ENCODE results near the gene HOXD12. TPM values are rescaled to one million over a fixed set of nuclear protein-coding genes. Genes with fewer than 3 reads are reported as not detected.

HOXD12 gene
- polyA plus RNA-seq, 3 donors: not detected

DNA sequence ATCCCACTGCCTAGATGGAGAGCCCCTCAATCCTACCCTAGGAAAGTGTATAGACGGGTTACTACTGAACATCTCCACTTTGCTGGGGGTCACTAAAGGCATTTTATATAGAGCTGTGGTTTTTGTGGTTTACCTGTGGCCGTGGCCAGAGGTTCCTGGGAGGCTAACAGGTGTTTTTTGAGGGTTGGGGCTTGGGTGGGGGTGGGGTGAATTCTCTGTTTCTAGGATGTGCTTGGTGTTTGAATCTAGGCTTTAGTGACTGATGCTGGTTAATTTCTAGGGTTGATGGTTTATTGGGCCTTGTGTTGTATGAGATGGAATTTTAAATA lies 37.6 kb downstream of the HOXD12 start:
- WGBS, 3 donors: 10 to 19% (median 12%) methylated on average over 2 of the region's 2 CpGs
- H3K27ac ChIP-seq (ENCODE audit: low read depth, low read length): no peak overlapping the region

DNA sequence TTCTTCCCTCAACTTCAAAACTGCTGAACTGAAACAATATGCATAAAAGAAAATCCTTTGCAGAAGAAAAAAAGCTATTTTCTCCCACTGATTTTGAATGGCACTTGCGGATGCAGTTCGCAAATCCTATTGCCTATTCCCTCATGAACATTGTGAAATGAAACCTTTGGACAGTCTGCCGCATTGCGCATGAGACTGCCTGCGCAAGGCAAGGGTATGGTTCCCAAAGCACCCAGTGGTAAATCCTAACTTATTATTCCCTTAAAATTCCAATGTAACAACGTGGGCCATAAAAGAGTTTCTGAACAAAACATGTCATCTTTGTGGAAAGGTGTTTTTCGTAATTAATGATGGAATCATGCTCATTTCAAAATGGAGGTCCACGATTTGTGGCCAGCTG lies 38.3 kb downstream of the HOXD12 start:
- 35 to 44% (median 39%) methylated on average over 8 of the region's 8 CpGs for WGBS, 3 donors

DNA sequence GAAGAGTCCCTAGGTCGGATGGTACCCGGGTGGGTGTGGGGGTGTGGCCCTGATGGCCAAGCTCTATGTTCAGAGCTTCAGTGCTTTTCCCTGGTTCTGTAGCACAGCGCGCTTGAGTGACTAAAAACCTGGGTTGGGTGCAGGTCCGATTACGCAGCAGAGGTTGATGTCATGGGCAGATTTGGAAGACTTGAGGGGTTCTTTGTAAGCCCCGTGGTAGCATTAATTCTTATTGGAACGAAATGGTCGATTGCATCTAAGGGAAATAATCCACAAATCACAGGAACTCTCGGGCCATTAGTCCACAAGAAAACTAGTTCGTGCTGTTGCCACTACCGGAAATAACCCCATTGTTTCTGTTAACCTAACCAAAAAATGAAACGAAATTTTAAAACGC lies 38.9 kb downstream of the HOXD12 start:
- 14 to 28% (median 17%) methylated on average over 14 of the region's 14 CpGs for WGBS, 3 donors
- no peak overlapping the region for H3K27ac ChIP-seq (ENCODE audit: low read depth, low read length)

More for the DNA sequence above, 38.3 kb downstream of the HOXD12 start:
- H3K27ac ChIP-seq (ENCODE audit: low read depth, low read length): no peak overlapping the region

DNA sequence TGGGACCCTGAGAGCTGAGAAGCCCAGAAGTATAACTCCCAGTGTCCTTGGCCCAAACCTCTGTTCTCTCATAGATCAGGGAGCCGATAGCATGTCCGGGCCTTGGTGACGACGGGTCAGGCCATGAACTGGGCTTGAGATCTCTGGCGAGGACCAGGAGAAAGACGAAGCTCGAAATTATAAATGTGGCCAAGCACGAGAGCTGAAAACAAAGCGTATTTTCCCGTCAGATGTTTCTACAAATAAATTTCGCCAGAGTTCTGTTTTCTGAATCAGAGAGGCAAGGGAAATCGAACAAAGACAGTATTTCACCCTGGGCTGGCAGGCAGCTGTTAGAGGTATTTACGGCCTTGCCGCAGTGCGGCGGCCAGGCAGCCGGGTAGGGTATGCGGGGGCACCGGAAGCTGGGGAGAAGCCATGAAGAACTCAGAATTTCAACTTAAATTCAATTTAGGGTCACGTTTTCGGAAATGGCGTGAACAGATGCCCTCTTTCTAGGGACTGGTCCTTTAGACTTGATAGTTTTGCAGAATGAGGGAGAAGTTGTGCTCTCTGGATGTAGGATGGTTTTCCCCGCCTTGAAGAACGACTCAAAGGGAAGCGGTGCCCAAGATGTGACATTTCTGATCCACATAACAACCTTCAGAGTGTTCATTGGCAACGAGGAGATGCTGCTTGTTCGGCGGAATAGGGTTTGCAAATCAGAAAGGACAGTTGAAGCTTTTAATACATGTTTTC lies 39.5 kb downstream of the HOXD12 start:
- 11 to 33% (median 19%) methylated on average over 28 of the region's 28 CpGs for WGBS, 3 donors
- H3K27ac ChIP-seq (ENCODE audit: low read depth, low read length): no peak overlapping the region

DNA sequence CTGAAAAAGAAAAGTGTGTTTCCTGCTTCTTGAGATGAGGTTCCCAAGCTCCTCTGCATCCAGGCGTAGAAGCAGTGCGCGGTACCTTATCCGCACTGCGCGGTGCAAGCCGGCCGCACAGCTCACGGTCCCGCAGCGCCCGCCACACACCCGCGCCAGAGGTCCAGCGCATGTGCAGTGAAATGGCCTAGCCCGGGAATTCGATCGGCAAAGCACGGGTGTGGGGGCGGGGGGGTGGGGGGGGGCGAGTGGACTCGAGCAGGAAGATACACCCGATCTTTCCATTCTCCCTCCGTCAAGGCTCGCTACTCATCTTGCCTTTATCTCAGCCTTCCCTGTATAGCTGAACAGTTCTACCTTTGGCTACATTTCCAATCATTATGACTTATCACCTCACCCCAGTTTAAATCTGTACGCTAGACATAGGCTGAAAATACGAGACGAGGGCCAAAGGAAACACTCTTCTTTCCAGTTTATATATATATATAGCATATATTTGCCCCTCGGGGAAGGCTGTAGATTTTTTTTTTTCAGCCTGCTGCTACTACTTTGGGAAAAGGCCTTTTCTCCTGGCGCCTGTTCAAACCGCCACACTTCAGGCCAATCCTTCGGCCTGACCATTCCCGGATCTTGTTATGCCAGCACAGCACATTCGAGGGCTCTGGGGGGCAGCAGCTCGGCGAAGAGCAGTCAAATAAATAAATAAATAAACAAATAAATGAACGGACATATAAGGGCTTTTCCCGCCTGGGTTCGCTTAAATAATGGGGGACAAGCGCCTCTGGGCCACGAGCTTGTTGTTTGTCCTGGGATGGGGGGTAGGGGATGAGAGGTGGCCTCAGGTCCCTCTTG lies 40.3 kb downstream of the HOXD12 start:
- 17 to 24% (median 17%) methylated on average over 41 of the region's 41 CpGs for WGBS, 3 donors
- no peak overlapping the region for H3K27ac ChIP-seq (ENCODE audit: low read depth, low read length)

DNA sequence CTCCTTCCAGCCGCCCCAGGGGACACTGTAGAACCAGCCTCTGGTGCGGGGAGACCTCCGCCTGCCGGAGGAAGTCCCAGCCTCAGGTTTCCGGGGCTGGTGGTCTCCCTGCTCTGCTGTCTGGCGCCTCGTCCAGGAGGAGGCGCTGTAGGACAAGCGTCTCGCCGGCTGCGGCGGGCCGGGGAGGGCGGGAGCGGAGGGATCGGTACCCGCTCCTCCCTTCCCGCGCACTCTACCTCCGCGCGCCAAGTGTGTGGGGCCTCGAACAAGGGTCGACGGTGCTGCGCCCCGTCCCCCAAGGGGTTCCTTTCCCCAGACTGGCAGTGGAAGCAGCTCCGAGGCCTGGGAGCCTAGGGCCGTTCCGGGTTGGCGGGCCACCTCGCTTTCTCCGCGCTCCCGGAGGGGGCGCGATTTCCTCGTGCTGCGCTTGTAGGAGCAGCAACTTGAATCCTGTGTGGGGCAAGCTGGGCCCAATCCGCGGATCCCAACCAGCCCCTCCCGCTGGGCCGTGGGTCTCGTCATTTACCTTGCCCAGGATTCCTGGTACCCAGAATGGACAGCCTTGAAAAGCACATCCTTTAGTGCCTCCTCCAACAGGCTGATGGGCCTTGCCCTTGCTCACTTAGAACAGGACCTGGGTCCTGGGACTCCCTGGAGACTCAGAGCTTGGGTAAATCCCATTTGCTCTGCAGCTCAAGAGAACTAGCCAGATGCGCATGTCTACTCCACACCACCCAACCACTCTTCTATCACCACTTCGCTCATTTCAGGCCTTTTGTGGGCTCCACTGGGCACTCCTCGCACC lies 41.1 kb downstream of the HOXD12 start:
- WGBS, 3 donors: 7 to 8% (median 7%) methylated on average over 40 to 48 of the region's 48 CpGs

DNA sequence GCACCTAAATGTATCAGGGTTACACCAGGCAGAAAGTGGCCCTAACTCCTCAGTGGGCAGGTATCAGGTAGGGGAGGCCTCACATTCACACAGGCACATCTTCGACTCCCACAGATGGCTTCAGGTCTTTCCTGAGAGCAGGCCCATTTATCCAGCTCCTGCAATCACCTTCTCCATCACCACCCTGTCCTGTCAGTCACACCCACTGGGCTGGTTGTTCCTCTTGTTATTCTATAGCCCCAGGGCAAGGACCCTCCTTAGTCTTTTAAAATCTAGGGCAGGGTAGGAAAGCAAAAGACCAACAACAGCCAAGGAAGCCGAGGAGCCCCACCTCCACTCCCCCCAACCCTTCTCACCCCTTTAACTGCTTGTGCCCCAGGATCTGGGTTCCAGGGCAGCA lies 42.7 kb downstream of the HOXD12 start:
- H3K27ac ChIP-seq (ENCODE audit: low read depth, low read length): no peak overlapping the region
- 81 to 89% (median 88%) methylated on average over 2 of the region's 2 CpGs for WGBS, 3 donors

More for the DNA sequence above, 41.1 kb downstream of the HOXD12 start:
- H3K27ac ChIP-seq (ENCODE audit: low read depth, low read length): no peak overlapping the region

DNA sequence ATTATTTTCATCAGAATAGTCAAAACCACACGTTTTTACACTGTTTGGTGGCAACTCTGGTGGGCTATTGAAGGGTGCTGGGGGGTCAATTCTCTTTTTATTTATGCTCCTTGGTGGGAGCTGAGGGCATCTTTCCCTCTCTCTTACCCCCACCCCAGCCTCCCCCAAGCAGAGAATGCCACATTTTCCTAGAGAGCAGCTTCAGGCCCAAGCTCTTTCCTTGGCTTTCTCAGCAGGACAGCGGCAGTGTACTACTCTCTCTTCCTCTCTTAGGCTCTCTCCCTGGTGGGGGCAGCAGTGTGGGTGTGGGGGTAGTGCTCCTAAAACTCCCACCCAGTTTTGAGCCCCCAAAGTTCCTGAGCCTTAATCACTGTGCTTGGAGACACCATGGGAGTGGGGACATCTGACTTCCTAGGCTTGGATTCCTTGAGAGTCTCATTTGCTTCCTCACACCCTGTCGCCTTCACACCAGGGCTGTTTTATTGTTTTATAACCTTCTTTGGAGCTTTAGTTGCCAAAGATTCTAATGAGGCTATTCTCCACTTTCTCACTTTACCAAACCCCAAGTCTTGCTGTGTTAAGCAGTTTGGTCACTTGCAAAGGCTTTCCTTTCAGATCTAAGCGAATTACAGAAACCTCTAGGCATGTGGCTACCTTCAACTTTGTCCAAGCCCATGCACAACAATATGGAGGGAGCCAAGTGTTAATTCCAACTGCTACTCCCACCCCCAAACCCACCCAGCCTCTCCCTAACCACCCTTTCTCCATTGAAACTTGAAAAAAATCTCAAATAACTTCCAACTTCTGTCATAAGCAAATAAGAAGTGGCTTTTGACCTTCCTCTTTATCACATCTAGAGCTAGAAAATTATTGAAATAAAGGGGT lies 45.7 kb downstream of the HOXD12 start:
- WGBS, 3 donors: 34 to 70% (median 70%) methylated on average over 4 of the region's 4 CpGs
- H3K27ac ChIP-seq (ENCODE audit: low read depth, low read length): no peak overlapping the region

DNA sequence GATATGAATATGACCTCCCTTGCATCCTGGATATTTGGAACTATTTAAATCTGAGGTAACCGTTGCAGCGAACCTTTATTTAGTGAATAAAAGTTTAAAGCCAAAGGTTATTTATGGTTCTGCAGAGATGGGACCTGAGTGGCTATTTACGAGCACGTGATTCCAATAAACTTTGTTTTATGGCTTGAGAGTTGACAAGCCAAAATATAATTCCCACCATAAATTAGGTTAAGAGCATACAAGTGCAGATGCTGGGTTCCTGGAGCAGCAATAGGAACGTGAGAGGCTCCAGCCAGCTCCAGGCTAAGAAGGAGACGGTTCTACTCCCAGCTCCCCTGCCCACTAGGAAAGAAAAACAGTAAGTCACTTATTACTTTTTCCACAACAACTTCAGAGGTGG lies 46.5 kb downstream of the HOXD12 start:
- no peak overlapping the region for H3K27ac ChIP-seq (ENCODE audit: low read depth, low read length)
- WGBS, 3 donors: 29 to 37% (median 36%) methylated on average over 6 of the region's 6 CpGs

DNA sequence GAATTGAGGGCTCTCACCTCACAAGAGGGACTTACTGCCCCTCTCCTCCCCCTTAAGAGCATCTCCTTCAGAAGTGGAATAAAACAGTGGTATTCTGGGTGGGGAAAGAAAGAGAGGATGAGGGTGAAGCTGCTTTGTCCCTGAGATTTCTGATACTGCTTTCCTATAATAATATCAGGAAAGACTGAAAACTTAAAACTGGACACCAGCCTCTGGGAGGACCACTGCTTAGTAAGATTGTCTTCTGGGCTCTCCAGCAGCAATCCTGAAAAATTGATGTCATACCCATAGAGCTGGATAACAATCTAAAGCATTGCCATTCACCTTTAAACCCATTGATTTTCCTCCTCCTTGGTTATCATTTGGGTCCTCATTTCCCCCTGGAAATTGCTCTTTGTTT lies 47.0 kb downstream of the HOXD12 start:
- H3K27ac ChIP-seq (ENCODE audit: low read depth, low read length): no peak overlapping the region

DNA sequence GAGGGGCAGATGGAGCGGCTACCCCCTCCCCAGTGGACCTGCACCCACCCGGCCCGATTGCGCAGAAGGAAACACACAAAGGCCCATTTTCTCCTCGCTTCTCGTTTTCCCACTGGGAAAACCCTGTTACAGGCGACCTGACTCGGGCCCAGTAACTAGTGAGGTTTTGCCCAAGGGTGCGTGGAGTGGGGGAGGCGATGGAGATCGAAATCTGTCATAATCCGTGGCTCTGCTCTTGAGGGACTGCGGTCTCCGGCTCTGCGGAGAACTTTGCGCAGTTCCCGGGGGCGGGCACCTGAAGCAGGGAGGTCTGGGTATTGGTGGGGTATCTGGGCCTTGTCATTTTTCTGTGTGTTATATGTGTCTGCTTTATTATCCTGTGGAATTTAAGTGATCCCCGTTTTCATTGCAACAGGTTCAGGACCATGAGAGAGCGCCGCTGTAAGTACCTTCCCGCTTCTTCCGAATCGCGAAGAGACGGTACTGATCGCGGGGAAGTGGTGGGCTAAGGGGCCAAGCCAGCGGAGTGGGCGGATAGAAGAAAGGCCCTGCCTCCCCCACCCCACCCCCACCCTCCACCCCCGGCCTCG lies 47.7 kb downstream of the HOXD12 start:
- 17 to 60% (median 31%) methylated on average over 31 to 32 of the region's 32 CpGs for WGBS, 3 donors
- H3K27ac ChIP-seq (ENCODE audit: low read depth, low read length): no peak overlapping the region

DNA sequence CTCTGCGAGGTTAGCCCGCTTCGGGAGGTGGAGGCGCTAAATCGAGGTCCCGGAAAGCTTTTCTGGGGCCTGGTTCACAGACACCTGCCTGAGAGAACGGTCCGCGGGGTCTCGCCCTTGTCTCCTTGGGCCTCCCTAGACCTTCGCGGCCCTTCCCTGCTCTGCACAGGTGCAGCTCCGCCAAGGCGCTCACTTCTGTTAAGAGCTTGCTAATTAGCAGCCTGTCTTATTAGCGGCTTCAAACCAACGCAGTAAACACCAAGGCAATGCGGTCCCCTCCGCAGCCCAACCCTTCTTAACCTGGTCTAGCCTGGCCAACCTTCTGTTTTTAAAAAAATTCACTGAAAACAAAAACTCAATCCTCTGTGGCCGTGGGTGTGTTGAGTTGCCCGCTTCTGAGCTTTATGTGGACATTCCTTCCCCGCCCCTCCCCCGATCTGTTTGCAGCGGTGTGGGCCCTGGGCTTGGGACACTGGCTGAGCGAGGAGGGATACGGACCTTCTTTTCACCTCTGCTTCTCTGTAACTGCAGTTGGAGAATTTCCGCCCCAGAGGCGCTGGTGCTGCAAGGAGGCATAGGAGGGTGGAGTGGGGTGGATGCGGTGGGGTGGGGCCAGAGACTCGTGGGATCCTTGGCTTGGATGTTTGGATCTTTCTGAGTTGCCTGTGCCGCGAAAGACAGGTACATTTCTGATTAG lies 48.4 kb downstream of the HOXD12 start:
- no peak overlapping the region for H3K27ac ChIP-seq (ENCODE audit: low read depth, low read length)
- WGBS, 3 donors: 16 to 47% (median 30%) methylated on average over 30 to 31 of the region's 31 CpGs

DNA sequence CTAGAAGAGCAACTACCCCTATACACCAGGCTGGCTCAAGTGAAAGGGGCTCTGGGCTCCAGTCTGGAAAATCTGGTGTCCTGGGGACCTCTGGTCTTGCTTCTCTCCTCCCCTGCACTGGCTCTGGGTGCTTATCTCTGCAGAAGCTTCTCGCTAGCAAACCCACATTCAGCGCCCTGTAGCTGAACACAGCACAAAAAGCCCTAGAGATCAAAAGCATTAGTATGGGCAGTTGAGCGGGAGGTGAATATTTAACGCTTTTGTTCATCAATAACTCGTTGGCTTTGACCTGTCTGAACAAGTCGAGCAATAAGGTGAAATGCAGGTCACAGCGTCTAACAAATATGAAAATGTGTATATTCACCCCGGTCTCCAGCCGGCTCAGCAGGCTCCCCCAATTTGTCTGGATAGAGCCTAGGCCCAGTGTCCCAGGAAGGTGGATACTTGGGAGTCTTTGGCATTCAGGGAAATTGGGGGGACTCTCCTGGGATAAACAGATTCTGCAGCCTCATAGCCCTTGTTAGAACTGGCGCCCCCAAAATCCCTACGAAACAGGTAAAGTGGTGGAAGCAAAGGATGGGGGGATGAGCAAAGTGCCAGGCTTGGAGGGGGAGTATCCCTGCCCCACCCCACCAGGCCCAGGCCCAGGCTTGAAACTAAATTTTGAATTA lies 49.3 kb downstream of the HOXD12 start:
- 20 to 67% (median 47%) methylated on average over 11 of the region's 11 CpGs for WGBS, 3 donors

DNA sequence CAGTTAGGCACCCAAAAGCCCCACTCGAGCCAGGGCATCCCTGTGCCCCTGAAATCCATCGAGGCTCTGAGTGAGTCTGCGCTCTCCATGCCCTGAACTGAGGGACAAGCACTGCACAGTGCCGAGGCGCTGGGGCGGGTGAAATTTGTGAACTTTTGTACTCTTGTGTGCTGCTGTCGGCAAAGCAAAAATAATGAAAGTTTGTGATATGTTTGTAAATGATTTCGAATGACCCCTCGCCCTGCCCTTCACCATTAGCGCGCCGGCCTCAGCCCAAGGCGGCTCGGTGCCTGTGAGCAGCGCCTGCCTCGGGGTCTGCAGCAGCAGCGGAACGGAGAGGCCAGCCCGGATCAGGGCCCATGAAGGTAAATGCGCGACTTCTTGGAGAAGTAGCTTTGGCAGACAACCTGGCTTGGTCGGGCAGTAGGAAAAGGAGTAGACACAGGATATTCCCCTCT lies 49.9 kb downstream of the HOXD12 start:
- H3K27ac ChIP-seq (ENCODE audit: low read depth, low read length): no peak overlapping the region
- WGBS, 3 donors: 19 to 56% (median 39%) methylated on average over 22 of the region's 22 CpGs

More for the DNA sequence above, 49.3 kb downstream of the HOXD12 start:
- H3K27ac ChIP-seq (ENCODE audit: low read depth, low read length): no peak overlapping the region

DNA sequence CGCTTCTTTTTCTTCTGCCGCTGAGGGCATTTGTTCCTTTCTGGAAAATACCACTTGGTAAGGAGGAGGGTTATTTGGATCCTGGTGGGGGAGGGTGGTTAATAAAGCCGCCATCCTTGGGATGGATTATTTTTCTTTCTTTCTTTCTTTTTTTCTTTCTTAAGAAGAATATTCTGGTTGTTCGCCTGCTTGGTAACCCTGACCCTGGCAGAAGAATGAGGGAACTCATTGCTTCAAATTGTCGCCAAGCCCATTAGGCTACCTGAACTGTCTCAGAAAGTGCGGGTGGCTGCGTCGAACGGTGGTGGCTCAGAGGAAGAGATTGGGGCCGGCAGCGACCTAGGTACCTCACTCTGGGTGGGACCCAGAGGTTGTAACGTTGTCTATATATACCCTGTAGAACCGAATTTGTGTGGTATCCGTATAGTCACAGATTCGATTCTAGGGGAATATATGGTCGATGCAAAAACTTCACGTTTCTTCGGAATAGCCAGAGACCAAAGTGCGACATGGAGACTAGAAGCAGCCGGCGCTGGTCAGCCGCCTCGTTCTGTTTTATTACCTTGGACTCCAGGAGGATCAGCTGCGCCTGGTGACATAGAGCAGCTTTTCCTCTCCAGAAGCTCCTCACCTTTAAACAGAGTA lies 50.5 kb downstream of the HOXD12 start:
- H3K27ac ChIP-seq (ENCODE audit: low read depth, low read length): no peak overlapping the region
- 20 to 54% (median 37%) methylated on average over 24 of the region's 24 CpGs for WGBS, 3 donors
